HG03139 (cell line): Measurements from ENCODE around the gene FGF14.

Experiments used
- ATAC-seq: cut with Tn5 transposase; IDR thresholded peaks from one replicate; pipeline ENCODE4 v1.9.1; 2021; ENCODE audit not compliant: unreplicated experiment

The FGF14 gene

GRCh38 chr13:102260256-102260655 is 141.6 kb downstream of the FGF14 start:
- ATAC-seq = no peak

GRCh38 chr13:102255409-102255808 is 146.4 kb downstream of the FGF14 start:
- ATAC-seq = no peak

GRCh38 chr13:102251817-102252216 is 150.0 kb downstream of the FGF14 start:
- ATAC-seq = no peak

GRCh38 chr13:102250448-102250847 is 151.4 kb downstream of the FGF14 start:
- no peak for ATAC-seq

- no peak for ATAC-seq
Measured at GRCh38 chr13:102244607-102245227, 157.1 kb downstream of the FGF14 start.

GRCh38 chr13:102240110-102240509 is 161.7 kb downstream of the FGF14 start:
- ATAC-seq = no peak

- ATAC-seq = no peak
Measured at GRCh38 chr13:102237230-102237629, 164.6 kb downstream of the FGF14 start.

GRCh38 chr13:102236830-102237229 is 165.0 kb downstream of the FGF14 start:
- no peak for ATAC-seq

GRCh38 chr13:102236341-102236740 is 165.5 kb downstream of the FGF14 start:
- no peak for ATAC-seq

GRCh38 chr13:102235689-102236088 is 166.2 kb downstream of the FGF14 start:
- ATAC-seq = no peak

- no peak for ATAC-seq
Measured at GRCh38 chr13:102234618-102235017, 167.2 kb downstream of the FGF14 start.

GRCh38 chr13:102233566-102234208 is 168.2 kb downstream of the FGF14 start:
- ATAC-seq = no peak

- no peak for ATAC-seq
Measured at GRCh38 chr13:102231479-102231878, 170.4 kb downstream of the FGF14 start.

- no peak for ATAC-seq
Measured at GRCh38 chr13:102227741-102228140, 174.1 kb downstream of the FGF14 start.

- ATAC-seq = no peak
Measured at GRCh38 chr13:102226591-102226990, 175.3 kb downstream of the FGF14 start.

- ATAC-seq = no peak
Measured at GRCh38 chr13:102225892-102226291, 176.0 kb downstream of the FGF14 start.

- no peak for ATAC-seq
Measured at GRCh38 chr13:102220681-102221228, 181.1 kb downstream of the FGF14 start.

- ATAC-seq = no peak
Measured at GRCh38 chr13:102214956-102215355, 186.9 kb downstream of the FGF14 start.

GRCh38 chr13:102212729-102213128 is 189.1 kb downstream of the FGF14 start:
- ATAC-seq = no peak

GRCh38 chr13:102208347-102208746 is 193.5 kb downstream of the FGF14 start:
- ATAC-seq = no peak

- ATAC-seq = no peak
Measured at GRCh38 chr13:102207680-102208342, 194.0 kb downstream of the FGF14 start.

- ATAC-seq = no peak
Measured at GRCh38 chr13:102203718-102204117, 198.1 kb downstream of the FGF14 start.
